Erythroblast (primary cell): ENCODE data around the gene USP12.
"Not testable (repeated sequence)": the region's sequence is repeated elsewhere in the genome, so short reads cannot be mapped to it uniquely, and the experiment has no call there.

Source experiments
- DNase-seq, 2 experiments: peaks; one replicate each; lab custom pipeline; 2025; lab: John Stamatoyannopoulos, UW
- GATA1 ChIP-seq: IDR thresholded peaks from 2 replicates; pipeline ENCODE4 v1.6.1; 2011; ENCODE audit warnings: low read depth, mild to moderate bottlenecking, control low read depth, low read length, moderate library complexity
- POLR2A ChIP-seq: IDR thresholded peaks from 2 replicates; pipeline ENCODE4 v1.6.1; 2011; ENCODE audit warnings: mild to moderate bottlenecking, low read length

The USP12 gene, protein sequence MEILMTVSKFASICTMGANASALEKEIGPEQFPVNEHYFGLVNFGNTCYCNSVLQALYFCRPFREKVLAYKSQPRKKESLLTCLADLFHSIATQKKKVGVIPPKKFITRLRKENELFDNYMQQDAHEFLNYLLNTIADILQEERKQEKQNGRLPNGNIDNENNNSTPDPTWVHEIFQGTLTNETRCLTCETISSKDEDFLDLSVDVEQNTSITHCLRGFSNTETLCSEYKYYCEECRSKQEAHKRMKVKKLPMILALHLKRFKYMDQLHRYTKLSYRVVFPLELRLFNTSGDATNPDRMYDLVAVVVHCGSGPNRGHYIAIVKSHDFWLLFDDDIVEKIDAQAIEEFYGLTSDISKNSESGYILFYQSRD

DNA sequence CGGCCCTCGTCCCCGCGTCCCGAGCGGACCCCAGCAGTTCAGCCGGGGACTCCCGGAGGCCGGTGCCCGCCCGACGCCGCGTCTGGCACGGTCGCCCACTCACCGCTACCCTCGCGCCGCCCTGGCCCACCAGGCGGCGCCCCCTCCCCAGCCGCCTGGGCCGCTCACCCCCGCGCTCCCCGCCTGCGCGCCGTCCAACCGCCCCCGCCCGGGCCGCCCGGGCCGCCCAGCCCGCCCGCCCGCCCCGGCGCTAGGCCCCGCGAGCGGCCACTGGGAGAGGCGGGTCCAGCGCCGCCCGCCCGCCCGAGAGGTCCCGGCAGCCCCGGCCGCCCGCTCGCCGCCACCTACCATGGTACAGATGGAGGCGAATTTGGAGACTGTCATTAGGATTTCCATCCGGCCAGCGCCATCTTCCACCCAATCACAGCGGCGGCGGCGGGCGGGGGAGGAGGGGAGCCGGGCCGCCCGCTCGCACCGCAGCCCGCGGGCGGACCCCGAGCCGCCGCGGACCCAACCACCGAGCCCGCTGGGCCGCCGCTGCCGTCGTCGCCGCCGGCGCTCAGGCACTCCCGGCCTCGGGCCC, at the start of gene USP12:
Gene USP12 (minus strand): TSS at position 568 of the 583 bp plus-strand sequence. CDS start 172 bp downstream, at position 396.
- TF ChIP-seq POLR2A (no peak), GATA1 (no peak)
- peak; percentile 64 to 81 for DNase-seq

DNA sequence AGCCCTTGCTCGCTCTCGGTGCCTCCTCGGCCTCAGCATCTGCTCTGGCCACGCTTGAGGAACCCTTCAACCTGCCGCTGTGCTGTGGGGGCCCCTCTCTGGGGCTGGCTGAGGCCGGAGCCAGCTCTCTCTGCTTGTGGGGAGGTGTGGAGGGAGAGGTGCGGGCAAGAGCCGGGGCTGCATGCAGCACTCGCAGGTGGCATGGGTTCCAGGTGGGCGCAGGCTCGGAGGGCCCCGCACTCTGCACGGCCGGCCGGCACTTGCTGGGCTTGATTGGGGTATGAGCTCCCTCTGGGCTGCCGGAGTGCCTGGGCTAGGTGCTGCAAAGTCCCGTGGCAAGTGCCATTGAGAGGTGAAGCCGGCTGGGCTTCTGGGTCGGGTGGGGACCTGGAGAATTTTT, 48.0 kb upstream of the USP12 start:
- DNase-seq: no peak
- no peak for TF ChIP-seq POLR2A
- no peak for TF ChIP-seq GATA1

DNA sequence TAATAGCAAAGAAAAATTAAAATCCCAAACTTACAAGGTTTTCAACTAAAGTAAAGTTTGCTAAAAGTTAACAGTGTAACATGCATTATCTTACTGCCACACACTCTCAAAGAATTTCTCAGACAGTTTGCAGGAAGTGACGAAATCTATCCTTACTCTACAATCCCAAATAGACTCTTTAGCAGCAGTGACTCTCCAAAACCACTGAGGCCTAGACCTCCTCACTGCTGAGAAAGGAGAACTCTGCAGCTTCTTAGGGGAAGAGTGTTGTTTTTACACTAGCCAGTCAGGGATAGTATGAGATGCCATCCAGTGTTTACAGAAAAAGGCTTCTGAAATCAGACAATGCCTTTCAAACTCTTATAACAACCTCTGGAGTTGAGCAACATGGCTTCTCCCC, 47.2 kb upstream of the USP12 start:
- DNase-seq: peak in 1 of 2 experiments; percentile 32

DNA sequence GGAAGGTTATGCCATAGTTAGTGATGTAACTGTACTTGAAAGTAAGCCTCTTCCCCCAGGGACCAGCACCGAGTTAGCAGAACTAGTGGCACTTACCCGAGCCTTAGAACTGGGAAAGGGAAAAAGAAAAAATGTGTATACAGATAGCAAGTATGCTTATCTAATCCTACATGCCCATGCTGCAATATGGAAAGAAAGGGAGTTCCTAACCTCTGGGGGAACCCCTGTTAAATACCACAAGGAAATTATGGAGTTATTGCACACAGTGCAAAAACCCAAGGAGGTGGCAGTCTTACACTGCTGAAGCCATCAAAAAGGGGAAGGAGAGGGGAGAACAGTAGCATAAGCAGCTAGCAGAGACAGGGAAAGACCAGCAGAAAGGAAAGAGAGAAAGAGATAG, 46.2 kb upstream of the USP12 start:
- DNase-seq: peak; percentile 39 to 70

DNA sequence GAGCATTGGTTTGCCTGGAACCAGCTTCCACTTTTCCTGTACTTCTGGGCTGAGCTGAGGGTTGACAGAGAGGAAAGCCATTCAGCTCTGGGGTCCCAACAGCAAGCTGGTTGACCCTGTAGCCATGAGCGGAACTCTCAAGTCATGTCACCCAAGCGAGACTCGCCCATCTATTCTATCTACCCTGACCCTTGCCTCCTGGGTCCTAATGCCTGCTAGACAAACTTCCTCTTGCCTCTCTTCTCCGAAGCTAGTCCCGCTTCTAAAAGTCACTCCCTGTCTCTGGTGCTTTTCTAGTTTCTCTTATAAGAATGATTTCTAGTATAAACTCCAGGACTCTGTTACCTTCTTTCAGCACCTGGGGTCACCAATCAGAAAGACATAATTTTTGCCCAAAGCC, 41.8 kb upstream of the USP12 start:
- DNase-seq: not testable (repeated sequence)

DNA sequence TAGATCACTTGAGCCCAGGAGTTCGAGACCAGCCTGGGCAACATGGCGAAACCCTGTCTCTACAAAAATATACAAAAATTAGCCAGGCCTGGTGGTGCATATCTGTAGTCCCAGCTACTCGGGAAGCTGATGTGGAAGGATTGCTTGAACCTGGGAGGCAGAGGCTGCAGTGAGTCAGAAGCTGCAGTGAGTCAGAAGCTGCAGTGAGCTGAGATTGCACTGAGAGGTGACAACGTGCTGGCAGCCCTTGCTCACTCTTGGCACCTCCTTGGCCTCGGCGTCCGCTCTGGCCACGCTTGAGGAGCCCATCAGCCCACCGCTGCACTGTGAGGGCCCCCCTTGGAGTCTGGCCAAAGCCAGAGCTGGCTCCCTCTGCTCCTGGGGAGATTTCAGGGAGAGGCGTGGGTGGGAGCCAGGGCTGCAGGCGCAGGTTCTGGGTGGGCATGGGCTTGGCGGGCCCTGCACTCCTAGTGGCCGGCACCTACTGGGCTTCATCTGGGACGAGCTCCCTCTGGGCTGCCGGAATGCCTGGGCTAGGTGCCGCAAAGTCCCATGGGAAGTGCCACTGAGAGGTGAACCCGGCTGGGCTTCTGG, 40.3 kb upstream of the USP12 start:
- TF ChIP-seq POLR2A (no peak), GATA1 (no peak)
- peak in 1 of 2 experiments; percentile 31 for DNase-seq

DNA sequence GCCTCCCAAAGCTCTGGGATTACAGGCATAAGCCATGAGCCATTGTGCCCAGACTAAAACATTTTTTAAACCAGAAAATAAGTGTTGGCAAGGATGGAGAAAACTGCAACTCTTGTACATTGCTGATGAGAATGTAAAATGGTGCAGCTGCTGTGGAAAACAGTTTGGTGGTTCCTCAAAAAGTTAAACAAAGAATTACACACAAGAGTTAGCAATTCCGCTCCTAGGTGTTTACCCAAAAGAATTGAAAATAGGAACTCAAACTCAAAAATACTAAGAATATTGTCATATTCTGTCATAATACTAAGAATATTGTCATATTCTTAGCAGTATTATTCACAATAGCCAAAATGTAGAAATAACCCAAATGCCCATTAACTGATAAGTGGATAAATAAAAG, 39.7 kb upstream of the USP12 start:
- TF ChIP-seq GATA1 (no peak), POLR2A (no peak)
- no peak for DNase-seq

DNA sequence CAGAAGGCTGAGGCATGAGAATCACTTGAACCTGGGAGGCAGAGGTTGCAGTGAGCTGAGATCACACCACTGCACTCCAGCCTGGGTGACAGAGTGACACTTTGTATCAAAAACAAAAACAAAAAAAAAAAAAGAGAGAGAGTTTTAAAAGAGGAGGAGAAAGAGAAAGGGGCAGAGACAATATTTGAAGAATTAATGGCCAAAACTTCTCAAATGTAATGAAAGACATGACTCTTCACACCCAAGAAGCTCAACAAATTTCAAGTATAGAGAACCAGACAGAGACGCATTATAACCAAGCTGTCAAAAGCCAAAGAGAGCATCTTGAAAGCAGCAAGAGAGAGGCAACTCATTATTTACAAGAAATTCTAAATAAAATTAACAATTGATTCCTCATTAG, 36.9 kb upstream of the USP12 start:
- no peak for TF ChIP-seq GATA1
- no peak for TF ChIP-seq POLR2A
- no peak for DNase-seq

DNA sequence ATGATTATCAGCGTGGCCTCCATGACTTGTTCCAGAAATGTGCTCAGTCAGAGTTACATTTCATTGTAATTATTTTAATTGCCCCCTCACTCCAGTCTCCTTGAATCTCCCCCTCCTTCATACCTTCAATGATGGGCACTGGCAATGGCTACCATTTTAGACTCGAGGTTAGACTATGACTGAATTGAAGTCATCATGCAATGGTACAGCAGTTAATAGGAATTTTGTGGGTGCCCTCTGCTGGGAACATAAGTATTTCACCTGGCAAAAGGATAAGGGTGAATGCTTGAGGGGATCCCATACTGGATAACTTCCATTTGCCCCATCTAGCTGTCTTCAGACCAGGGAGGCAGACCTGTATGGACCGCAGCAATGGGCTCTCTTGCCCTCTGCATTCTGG, 32.2 kb upstream of the USP12 start:
- DNase-seq: peak; percentile 35 to 60
- no peak for TF ChIP-seq GATA1
- no peak for TF ChIP-seq POLR2A

DNA sequence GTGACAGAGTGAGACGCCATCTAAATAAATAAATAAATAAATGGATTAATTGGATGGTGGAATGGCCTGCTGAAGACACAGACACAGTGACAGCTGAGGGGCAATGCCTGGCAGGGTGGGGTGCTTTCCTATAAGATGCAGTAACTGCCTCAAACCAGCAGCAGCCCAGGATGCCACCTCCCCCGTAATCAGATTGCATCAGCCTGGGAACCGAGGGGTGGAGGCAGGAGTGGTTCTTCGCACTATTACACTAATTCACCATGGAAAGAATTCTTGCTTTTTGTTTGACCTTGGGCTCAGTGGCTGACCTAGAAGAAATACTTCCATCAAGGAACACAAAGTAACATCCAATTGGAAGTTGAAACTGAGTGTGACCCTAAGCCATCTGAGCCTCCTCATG, 31.6 kb upstream of the USP12 start:
- TF ChIP-seq POLR2A: no peak
- no peak for TF ChIP-seq GATA1
- DNase-seq: peak in 1 of 2 experiments; percentile 16

DNA sequence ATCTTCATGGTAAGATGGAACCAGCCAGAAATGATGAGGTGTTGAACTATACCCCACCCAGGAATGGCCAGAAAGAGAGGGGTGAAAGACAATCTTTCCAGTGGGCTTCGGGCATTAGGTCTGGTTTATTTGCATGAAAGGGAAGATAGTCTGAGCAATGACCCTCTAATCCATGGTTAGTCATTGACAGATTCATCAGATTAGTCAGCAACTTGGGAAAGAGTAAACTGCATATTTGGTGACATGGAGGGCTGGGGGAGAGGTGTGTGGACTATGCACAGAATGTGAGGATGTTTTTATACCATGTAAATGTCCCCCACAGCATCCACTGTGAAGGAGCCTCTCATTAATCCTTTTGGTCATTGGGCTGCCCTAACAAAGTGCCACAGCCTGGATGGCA, 30.1 kb upstream of the USP12 start:
- DNase-seq: no peak

DNA sequence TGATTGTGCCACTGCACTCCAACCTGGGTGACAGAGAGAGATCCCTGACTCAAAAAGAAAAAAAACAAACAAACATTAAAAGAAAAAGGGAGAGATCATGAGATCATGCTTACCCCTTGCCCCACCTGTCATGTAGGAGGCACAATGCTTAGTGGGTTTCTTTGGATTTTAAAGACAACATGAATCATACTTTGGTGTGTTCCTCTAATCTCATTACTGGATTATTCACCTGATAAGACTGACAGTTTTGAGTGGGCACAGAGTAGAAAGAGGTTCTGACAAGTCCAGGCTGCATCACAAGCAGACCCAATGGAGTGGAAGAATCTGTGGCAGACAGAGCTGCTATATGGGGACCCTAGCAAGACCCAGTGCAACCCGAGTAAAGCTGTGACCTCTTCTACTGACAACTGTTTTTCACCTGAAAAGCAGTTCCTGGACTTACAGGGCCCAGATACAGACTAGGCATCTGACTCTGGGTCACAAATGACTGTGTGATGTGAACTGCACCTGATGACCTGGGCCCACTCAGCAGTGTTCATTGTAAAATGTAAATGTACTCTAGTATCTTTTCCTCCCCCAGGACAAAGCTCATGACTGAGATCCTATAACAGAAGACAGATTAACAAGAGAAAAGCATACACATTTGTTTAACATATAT, 28.9 kb upstream of the USP12 start:
- TF ChIP-seq POLR2A: no peak
- no peak for TF ChIP-seq GATA1
- no peak for DNase-seq

More for the DNA sequence above, 30.1 kb upstream of the USP12 start:
- no peak for TF ChIP-seq GATA1
- TF ChIP-seq POLR2A: no peak

DNA sequence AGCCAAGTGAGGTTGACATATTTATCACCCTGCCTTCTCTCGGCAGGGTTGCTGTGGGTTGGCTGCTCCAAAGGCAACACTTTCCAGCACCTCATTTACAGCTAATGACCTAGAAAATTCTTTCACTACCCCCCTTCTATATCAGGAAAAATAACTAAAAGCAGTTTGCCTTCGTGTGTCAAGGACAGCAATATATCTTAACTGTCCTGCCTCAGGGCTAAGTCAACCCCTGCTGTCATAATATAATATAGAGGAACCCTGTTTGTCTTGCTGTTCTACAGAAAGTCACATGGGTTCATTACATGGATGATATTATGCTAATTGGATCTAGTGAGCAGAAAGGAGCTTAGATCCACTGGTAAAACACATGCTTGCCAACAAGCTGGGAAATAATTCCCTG, 28.1 kb upstream of the USP12 start:
- TF ChIP-seq POLR2A: no peak
- TF ChIP-seq GATA1: no peak
- DNase-seq: no peak

DNA sequence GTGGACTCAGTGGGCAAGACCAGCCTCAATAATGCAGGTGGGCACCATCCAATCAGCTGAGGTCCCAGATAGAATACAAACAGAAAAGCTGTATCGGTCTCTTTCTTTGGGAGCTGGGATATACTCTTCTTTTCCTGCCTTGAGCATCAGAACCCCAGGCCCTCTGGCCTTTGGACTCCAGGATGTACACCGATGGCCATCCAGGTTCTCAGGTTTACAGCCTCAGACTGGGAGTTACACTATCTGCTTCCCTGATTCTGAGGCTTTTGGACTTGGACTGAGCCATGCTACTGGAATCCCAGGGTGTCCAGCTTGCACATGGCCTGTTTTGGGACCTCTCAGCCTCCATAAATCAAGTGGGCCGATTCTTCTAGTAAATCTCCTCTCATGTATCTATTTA, 27.6 kb upstream of the USP12 start:
- DNase-seq: no peak
- TF ChIP-seq GATA1 (no peak), POLR2A (no peak)
